HG03060 (cell line): ENCODE data around the gene USF1.

Experiments used
- ATAC-seq: cut with Tn5 transposase; IDR thresholded peaks from one replicate; pipeline ENCODE4 v1.9.1; 2021; ENCODE audit warnings: low read depth, moderate number of reproducible peaks; ENCODE audit not compliant: unreplicated experiment

Gene USF1, protein sequence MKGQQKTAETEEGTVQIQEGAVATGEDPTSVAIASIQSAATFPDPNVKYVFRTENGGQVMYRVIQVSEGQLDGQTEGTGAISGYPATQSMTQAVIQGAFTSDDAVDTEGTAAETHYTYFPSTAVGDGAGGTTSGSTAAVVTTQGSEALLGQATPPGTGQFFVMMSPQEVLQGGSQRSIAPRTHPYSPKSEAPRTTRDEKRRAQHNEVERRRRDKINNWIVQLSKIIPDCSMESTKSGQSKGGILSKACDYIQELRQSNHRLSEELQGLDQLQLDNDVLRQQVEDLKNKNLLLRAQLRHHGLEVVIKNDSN

DNA sequence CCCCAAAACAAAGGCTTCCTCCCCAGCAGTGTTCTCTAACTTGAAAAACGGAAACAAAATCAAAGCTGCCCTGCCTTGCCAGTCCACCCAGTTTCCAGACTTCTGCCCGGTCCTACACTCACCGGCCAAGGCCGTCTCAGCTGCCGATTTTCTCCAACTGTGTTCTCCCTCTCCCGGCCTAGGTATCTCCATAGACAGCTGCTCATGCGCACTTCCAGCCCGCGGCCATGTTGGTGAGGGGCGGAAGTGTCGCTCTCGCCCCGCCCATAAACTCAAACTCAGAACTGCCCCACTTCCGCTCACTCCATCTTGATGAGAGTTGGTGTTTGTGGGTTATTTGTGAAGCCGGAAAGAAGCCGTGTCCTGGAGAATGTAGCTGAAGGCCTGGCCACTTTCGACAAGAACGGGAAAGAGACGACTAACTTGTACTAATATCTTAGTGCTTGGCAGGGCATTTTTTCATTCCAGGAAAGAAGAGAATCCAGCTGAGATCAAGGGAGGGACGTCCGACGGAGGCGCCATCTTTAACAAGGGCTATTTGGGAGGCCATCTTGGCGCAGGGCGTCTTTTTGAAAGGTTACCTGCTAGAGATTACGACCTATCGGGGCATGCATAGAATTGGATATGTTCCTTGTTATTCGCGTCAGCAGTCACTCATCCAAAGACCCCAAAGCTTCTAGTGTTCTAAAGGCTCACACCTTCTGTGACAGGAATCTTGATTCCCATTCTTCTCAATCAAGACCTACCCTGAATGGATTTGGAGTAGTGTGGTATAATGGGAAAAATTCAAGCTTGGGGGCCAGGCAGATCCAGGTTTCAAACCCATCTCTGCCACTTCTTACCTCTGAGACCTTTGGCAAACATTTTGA lies at the start of gene USF1:
USF1 (minus strand) TSS at position 242 of the 869 bp plus-strand sequence. CDS start 2,702 bp downstream, outside the sequence.
- ATAC-seq: peak; percentile 39

DNA sequence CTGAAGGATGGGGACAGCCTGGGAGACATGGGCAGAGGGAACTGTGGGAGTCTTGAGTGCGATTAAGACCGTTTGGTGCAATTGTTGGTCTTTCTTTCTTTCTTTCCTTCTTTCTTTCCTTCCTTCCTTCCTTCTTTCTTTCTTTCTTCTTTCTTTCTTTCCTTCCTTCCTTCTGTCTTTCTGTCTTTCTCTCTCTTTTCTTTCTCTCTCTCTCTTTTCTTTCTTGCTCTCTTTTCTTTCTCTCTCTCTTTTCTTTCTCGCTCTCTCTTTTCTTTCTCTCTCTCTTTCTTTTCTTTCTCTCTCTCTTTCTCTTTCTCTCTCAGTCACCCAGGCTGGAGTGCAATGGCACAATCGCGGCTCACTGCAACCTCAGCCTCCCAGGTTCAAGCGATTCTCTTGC lies 49.5 kb upstream of the USF1 start:
- ATAC-seq: no peak

DNA sequence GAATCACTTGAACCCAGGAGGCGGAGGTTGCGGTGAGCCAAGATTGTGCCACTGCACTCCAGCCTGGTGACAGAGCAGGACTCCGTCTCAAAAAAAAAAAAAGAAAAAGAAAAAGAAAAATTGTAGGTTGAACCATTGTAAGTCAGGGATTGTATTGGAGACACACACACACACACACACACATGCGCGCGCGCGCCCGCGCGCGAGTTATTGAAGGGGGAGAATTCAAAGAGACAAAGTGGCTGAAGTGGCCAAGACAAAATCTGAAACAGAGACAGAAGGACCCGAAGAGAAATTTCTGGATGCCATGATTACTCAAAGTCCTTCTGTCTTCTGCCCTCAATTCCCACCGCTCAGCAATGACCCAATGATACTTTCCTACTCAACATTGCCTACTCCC lies 48.7 kb upstream of the USF1 start:
- ATAC-seq: no peak

DNA sequence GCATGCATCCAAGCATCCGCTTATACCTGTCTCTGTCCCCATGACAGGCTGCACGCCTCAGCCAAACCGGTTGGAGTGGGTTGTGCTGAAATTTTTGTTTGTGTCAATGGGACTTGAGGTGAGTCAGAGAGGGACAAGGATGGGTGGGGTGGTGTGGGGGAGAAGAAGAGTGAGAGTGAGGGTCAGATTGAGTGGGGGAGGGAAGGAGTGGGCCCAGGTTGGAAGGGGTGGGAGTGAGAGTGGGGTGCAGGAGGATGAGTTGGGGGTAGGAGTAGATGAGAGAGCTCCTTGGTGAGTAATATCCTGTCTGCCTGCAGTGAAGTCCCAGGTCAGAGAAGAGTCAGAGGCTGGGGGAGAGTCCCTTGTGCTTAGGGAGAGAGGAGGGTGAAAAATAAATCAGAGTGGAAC lies 46.8 kb upstream of the USF1 start:
- no peak for ATAC-seq

DNA sequence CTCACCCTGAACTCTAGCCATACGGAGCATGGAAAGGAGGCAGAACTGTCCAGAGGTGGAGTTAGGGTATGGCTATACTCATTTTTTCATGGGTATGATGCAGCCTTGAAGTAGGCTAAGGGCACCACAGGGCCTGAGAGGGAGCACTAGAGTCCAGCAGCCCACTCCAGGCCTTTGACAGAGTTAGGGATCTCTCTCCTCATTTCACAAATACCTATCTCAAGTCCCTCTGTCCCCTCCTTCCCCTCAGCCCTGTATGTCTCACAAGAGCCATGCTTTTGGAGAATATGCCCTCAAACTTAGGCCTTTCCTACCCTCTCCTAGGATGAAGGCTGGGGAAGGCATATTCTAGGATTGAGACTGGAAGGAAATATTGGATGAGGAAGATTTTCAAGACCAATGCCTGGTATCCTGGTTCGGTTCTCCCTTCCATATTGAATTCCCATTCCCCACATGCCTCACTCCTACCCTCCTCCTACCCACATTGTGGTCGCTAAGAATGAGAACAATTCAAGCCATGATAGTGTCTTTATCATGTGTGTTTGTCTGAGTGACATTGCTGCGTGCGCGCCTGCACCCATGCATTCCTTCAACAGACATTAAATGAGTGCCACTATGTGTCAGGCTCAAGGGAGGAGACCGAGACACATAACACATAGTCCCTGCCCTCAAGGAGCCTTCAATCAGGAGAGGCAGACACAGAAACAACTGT lies 46.2 kb upstream of the USF1 start:
- ATAC-seq: no peak

DNA sequence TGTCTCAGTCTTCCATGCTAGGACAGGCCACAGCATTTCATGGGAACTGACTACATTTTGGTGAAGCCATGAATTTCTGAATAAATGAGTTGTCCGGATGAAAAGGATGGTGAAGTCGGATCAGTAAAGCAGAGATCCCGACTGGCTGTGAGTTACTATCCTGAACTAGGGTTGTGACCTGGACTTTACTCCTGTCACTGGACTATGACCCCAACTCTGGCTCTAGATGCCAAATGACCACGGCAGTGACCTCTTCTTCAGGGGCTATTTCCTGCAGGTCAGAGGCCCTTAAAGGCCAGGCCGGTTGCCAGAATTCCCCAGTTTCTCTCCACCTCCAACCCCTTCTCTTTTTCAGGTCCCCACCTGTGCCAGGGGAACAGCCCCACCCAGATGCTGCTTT lies 45.3 kb upstream of the USF1 start:
- ATAC-seq: no peak

DNA sequence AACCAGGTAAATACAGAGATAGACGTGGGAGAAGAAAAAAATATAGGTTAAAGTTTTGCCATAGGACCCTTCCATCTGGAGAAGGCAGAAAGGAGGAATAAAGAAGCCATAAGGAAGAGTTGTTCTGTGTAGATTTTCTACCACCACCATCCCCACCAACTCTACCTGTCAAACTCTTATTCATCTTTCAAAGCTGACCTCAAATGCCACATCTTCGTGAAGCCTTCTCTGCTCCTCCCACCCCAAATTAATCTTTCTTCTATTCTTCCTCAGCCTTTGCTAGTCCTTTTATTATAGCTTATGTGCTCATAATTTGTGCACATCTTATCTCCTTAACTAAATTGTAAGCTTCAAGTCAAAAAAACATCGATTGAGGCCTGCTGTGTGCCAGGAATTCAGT lies 44.8 kb upstream of the USF1 start:
- ATAC-seq: no peak

DNA sequence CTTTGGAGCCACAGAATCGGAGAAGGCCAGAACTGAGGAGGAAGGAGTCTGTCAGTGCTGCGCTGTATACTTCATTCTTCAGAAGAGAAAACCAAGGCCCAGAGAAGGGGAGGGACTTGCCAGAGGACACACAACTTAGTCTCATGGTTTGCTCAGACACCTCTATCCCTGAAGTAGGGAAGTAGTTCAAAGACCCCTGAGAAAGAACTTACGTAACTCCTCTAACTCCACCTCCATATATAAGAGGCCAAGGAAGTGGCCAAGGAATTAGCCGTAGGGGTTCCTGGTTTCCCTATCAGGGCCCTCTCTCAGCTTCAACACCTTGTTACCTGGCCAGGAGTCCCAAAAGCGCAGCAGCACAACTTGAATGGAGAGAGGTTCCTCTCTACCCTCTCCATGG lies 44.2 kb upstream of the USF1 start:
- no peak for ATAC-seq

DNA sequence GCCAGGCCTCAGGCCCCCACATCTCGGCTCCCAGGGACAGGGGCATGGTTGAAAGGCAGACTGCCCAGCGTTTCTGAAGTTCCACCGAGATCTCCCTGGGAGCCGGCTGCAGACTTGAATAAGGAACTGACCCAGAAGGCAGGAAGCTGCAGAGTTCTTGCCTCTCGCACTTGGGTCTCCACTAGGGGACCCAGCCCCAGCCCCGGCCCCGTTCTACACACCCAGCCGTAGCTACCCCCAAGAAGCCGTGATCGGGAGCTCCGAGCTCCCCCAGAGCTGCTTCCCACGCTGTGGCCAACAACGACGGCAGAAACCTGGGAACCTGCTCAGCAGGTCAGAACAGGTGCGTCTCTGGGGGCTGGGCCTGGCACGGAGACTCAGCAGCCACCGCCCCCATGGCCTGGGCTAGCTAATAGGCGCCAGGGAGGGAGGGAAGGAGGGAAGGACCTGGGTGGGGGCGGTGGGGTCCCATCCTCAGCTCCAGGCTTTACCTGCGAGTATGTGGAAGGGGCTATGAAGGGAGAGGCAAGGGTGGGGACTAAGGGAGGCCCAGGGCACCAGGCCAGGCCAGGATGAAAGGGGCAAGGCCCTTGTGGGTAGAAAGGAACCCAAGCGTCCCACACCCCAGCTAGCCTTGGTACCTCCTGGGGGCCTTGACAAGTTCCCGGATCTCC lies 43.6 kb upstream of the USF1 start, which contains the start of gene NECTIN4:
NECTIN4 (minus strand) TSS at position 308 of the 674 bp plus-strand sequence; CDS start at position 46, 262 bp downstream.
- no peak for ATAC-seq

DNA sequence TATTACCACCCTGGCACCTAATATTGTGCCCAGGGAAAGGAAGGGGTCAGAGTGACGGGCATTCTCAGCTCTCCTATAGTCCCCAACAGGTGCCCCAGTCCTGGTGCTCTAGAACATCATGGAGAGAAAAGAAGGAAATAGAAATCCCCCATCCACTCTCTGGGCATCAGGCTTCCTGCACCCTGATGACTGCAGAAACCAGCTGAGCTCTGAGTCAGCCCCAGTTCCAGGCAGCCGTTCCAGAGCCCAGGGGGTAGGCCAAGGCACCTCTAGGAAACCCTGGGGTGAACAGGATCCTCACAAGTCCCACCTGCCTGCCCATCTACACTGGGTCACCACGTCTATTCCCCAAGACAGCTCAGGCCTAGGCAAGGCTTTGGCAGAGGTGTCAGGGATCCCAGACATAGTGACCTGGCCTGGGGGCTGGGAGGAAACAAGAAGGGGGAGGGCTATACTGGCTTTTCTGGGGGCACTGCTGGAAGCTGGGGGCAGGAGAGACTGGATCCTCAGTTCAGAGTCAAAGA lies 42.9 kb upstream of the USF1 start:
- no peak for ATAC-seq

DNA sequence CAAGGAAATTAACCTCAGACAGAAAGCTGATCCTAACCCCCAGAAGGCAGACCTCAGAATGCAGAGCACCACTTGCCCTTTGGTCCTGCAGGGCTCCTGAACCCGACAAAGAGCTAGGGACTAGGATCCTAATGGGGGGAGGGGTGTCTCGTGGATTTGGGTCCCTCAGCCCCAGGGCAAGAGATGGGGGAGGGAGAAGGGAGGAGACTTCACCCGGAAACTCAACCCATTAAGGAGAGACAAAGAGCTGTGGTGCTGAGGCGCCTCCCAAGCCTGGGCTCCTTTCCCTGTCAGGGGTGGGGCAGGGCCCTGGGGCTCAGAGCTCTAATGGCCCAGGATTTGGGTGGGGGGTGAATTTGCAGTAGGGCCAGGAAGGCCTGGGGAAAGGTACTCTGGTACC lies 40.7 kb upstream of the USF1 start:
- ATAC-seq: no peak

DNA sequence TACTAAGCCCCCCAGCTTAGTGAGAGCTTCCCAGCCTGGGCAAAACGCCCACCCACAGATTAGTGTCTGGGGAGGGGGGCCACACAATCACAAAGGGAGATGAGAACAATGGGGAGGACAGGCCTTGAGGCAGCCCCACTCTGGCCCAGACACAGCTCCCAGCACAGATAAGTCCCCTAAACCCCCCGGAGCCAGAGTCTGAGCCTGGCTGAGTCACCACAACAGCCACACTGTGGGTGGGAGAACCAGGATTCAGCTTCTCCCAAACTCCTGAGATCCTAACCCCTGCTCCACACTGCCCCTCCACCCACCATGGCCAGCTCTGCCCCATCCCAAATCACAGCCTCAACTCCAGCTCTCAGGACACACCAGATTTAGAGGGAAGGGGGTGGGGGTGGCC lies 39.4 kb upstream of the USF1 start:
- ATAC-seq: no peak

DNA sequence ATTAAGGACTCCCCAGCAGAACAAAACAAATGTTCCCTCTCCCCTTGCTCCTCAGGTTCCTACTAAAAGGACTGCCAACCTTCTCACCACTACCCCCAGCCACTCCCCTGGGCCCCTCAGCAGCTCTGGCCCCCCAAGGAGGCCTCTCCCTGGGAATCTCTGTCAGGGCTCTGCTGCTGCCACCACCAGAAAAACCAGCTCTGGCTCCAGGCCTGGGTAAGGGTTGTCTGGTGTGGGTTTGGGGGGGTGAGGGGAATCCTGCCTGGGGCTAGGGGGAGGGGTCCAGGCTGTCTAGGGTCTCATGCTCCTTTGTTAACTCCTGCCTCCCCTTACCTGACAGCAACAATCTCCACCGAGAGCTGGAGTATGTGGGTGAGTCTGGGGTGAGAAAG lies 38.8 kb upstream of the USF1 start:
- no peak for ATAC-seq

DNA sequence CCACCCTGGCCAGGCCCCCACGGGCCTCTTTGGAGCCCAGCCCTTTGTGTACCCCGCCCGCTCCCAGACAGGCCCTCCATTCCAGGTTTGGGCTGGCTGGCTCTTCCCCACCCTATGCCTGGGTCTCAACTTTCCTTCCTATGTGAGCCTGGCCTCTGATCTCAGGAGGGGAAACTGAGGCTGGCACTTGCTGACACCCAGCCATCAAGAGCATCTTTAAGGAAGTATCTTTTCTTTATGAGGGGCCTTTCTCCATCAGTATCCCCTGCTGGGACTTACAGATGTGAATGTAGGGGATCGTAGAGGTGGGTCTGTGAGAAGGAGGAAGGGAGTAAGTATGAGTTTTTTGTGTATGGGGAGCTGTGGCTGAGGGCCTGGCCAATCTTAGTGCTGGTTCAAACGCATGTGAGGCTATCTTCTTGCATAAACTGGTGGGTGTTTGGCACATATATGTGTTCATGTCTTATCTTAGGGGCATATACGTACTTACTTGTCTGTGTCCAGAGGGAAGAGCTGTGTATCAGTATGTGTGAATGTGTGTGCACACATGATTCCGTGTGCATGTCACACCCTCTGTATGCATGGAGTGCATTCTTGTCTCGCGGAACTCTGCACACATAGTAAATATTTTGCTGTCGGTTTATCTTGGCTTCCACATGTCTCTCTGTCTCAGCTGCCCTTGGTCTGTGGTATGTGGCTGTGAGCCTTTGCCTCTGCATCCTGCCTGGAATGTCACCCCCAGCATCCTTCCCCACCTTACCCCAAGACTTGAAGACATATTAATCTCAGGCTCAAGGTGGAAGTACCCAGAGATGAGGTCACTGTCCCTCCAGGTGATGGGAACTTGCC lies 38.2 kb upstream of the USF1 start:
- no peak for ATAC-seq

DNA sequence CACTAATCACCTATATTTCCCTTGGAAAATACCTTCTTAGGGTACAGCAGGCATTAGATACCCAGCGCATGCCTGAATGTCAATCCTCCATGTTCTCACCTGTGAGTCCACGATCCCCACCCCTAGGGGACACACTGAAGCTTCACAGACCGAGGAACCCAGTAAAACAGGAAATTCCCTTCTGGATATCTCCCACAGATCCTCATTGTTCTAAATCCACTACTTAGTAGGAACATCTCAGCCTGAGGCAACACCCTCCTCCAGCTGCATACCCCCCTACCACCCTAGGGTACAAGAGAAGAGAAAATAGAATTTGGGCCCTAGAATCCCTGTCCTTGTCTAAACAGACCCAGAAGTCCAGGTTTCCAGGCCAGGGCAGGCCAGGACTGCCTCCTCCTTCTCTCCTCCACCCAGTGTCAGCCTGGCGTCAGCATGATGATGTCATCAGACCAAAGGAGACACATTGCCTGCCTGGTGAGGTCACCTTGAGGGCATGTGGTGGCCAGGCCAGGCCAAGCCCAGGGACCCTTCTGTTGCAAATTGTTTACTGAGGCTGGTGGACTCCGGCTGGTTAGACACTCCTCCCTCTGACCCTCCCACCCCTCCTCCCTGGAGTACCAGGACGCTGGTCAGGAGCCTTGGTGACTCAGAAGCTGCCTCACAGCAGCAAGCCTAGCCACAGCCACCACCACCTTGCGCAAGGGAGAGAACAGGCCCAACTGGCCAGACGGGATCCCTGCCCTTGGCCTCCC lies 37.4 kb upstream of the USF1 start:
- no peak for ATAC-seq

DNA sequence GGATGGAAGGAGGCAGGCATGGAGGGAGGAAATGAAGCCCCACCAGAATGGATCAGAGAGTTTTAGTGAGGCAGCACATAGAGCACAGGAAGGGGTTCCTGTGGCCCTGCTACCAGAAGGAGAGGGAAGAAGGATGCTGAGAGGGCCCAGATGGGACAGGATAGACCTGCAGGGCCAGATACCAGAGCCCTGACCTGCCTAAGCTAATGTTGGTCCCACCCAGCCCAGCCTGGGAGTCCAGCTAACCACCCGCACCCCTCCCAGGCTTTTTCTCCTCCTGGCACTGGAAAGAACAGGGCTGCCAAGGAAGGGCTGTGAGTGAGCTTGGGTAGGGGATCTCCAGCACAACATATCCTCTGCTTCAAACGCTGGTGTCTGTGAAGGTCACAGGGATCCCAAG lies 36.7 kb upstream of the USF1 start:
- no peak for ATAC-seq

DNA sequence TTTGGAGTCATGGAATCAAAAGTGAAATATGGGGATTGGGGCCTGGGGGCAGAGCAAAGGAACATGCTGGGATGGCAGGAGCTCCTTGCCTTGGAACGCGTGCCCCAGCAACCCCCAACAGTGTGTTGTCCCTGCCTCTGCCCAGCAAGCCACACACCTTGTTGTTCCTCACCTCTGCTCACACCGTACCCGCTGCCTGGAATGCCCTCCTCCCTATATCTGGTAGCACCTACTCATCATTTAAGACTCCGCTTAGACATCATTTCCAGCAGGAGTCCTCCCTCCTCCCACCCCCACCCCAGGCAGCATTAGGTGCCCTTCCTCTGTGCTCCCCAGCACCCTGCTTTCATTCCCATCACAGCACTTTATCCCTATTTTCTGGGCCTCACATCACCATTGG lies 35.7 kb upstream of the USF1 start:
- no peak for ATAC-seq

DNA sequence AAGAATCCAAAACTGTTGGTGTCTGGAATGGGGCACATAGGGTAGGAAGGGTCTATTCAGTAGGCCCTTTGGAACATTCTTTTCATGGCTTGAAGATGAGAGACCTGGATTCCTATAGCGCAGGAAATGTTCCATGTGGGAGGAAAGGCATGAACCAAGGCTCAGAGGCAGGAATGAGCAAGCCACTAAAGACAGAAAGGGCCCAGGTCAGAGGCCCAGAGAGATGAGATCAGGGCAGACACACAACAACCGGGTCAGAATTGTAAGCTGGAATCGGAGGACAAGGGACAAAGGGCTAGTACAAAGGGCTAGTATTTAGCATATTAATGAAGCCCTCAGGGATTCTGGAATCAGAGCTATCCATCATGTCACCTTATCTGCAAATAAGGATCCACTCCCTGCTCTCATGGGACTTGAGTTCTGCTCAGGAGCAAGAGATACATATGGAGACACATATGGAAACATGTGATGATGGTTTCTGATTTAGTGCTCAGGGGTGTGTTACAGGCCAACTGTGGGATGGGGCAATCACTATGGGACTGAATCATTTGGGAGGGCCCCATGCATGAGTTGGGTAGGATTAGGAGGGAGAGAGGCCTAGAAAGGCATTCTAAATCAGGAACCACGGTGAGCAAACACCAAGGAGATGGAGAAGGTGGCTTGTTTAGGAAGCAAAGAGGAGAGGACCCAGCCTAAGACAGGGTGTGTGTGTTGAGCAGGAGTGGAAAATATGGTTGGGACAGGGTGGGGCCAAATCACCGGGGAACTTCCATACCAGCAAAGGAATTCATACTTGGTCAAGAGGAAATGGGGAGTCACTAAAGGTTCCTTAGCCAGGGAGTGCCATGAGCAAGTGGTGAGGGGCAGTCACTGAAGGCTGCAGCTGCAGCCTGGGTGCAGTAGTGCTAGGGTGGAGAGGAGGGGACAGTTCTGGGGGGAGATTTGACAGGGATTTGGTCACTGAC lies 34.9 kb upstream of the USF1 start:
- no peak for ATAC-seq
